ENCODE measurements around the gene RHOU. TPM values are rescaled to one million over a fixed set of nuclear protein-coding genes. Genes with fewer than 3 reads are reported as not detected.

RHOU gene
- total RNA-seq: 0.07 and 0.19 TPM in 2 replicates

GRCh38 chr1:228734881-228735801, at the start of gene RHOU:
Gene RHOU (plus strand): TSS chr1:228735479. CDS start chr1:228735743, 264 bp downstream.

Other genes starting within 250 kb of the RHOU start
- gene RNF187, start 248.1 kb upstream of the RHOU start, total RNA-seq: 33.4 and 39.6 TPM in 2 replicates